ENCODE data around the gene CBFA2T2. TPM values are rescaled to one million over a fixed set of nuclear protein-coding genes. Genes with fewer than 3 reads are reported as not detected.

CBFA2T2 gene
- total RNA-seq, 4 donors from 2014 or later = 16.7 to 22.5 (median 19.1) TPM

GRCh38 chr20:33660685-33661058 is 170.8 kb downstream of the CBFA2T2 start:
- no peaks in the 10 kb centered on the region for H3K27me3 ChIP-seq
- peaks cover 0 to 46% (median 0%) of the 10 kb centered on the region in 3 donors for H3K36me3 ChIP-seq
- no peak overlapping the region for H3K27ac ChIP-seq
- H3K4me3 ChIP-seq = no peak overlapping the region
- TF ChIP-seq EP300 (IDR thresholded peaks at IDR 0.05) (no peak), POLR2A (IDR thresholded peaks at IDR 0.05) (no peak), CTCF (IDR thresholded peaks at IDR 0.05) (no peak)
- H3K9me3 ChIP-seq = no peaks in the 10 kb centered on the region
- no peak for DNase-seq (ENCODE audit: low spot score in 2 of 2)
- H3K4me1 ChIP-seq = peaks cover 0 to 24% (median 3%) of the 10 kb centered on the region in 4 donors
- WGBS, 2 donors = 78 to 92% methylated on average over 7 of the region's 7 CpGs

GRCh38 chr20:33662172-33662571 is 172.3 kb downstream of the CBFA2T2 start, which contains the start of gene C20orf144:
Gene C20orf144 (plus strand): TSS chr20:33662327. CDS start chr20:33662346, 19 bp downstream.
- WGBS, 2 donors = 93 to 95% methylated on average over 10 of the region's 10 CpGs
- H3K36me3 ChIP-seq = peaks cover 0 to 34% (median 0%) of the 10 kb centered on the region in 3 donors
- peak within 1 kb of the TSS; percentile 56 to 93 (median 66) for H3K4me3 ChIP-seq
- H3K27me3 ChIP-seq = no peaks in the 10 kb centered on the region
- no peaks in the 10 kb centered on the region for H3K9me3 ChIP-seq
- DNase-seq (ENCODE audit: low spot score in 2 of 2) = no peak
- TF ChIP-seq CTCF (IDR thresholded peaks at IDR 0.05) (no peak), EP300 (IDR thresholded peaks at IDR 0.05) (no peak), POLR2A (IDR thresholded peaks at IDR 0.05) (no peak)
- peak within 1 kb of the TSS; percentile 71 to 94 (median 92) for H3K27ac ChIP-seq
- peaks cover 0 to 37% (median 9%) of the 10 kb centered on the region in 4 donors for H3K4me1 ChIP-seq

- DNase-seq (ENCODE audit: low spot score in 2 of 2) = peak in 1 of 2 donors; percentile 58
- Histone ChIP-seq H3K4me3 (peak overlapping the region; percentile 56 to 93 (median 66)), H3K36me3 (peaks cover 0 to 22% (median 0%) of the 10 kb centered on the region in 3 donors), H3K4me1 (peaks cover 0 to 49% (median 16%) of the 10 kb centered on the region in 4 donors), H3K27ac (peak overlapping the region; percentile 71 to 94 (median 92)), H3K27me3 (no peaks in the 10 kb centered on the region), H3K9me3 (no peaks in the 10 kb centered on the region)
- WGBS, 2 donors = 0% methylated on average over 52 to 74 of the region's 84 CpGs
- TF ChIP-seq EP300 (IDR thresholded peaks at IDR 0.05) (peak in 1 of 2 donors; percentile 82), POLR2A (IDR thresholded peaks at IDR 0.05) (peak; percentile 29 to 68), CTCF (IDR thresholded peaks at IDR 0.05) (peak in 2 of 5 experiments; percentile 36 to 37)
Observed at GRCh38 chr20:33663161-33664084, 173.5 kb downstream of the CBFA2T2 start.

- peak overlapping the region; percentile 71 to 94 (median 92) for H3K27ac ChIP-seq
- H3K27me3 ChIP-seq = no peaks in the 10 kb centered on the region
- no peak for TF ChIP-seq EP300 (IDR thresholded peaks at IDR 0.05)
- no peak for TF ChIP-seq POLR2A (IDR thresholded peaks at IDR 0.05)
- no peak for TF ChIP-seq CTCF (IDR thresholded peaks at IDR 0.05)
- H3K4me3 ChIP-seq = peak overlapping the region; percentile 56 to 93 (median 66)
- WGBS, 2 donors = 33 to 39% methylated on average over 8 to 9 of the region's 9 CpGs
- no peak for DNase-seq (ENCODE audit: low spot score in 2 of 2)
- peaks cover 0 to 21% (median 0%) of the 10 kb centered on the region in 3 donors for H3K36me3 ChIP-seq
- no peaks in the 10 kb centered on the region for H3K9me3 ChIP-seq
- peaks cover 0 to 49% (median 16%) of the 10 kb centered on the region in 4 donors for H3K4me1 ChIP-seq
Observed at GRCh38 chr20:33664085-33664761, 174.3 kb downstream of the CBFA2T2 start.

Data from tibial nerve (tissue), 4 donors.